Stimulated activated CD8-positive, alpha-beta memory T cell treated with anti-CD3 and anti-CD28 coated beads, Interleukin-4, amount 100 ng/mL, for 24 hours (primary cell): ENCODE data around the gene PIRT.

ENCODE experiments used
- DNase-seq: peaks from one replicate; pipeline ENCODE4 v3.0.0-alpha.2; 2020; ENCODE audit warnings: low read depth

The PIRT gene

GRCh38 chr17:10787306-10788045 lies 50.4 kb downstream of the PIRT start:
- no peak for DNase-seq

GRCh38 chr17:10785295-10785694 lies 52.6 kb downstream of the PIRT start:
- no peak for DNase-seq

GRCh38 chr17:10779609-10780008 lies 58.3 kb downstream of the PIRT start:
- no peak for DNase-seq

- DNase-seq = no peak
Measured at GRCh38 chr17:10777890-10778289, 60.0 kb downstream of the PIRT start.

GRCh38 chr17:10777131-10777807 lies 60.6 kb downstream of the PIRT start:
- no peak for DNase-seq

- no peak for DNase-seq
Measured at GRCh38 chr17:10776381-10776780, 61.5 kb downstream of the PIRT start.

- DNase-seq = no peak
Measured at GRCh38 chr17:10775740-10776356, 62.0 kb downstream of the PIRT start.

- no peak for DNase-seq
Measured at GRCh38 chr17:10775058-10775457, 62.8 kb downstream of the PIRT start.

- DNase-seq = no peak
Measured at GRCh38 chr17:10773391-10773790, 64.5 kb downstream of the PIRT start.
